ENCODE data around the gene SYTL3. TPM values are rescaled to one million over a fixed set of nuclear protein-coding genes. Genes with fewer than 3 reads are reported as not detected.

SYTL3 gene
- polyA plus RNA-seq, 1 of the 3 experiments (the other 2 are of a cell fraction) = 2.3 TPM

DNA sequence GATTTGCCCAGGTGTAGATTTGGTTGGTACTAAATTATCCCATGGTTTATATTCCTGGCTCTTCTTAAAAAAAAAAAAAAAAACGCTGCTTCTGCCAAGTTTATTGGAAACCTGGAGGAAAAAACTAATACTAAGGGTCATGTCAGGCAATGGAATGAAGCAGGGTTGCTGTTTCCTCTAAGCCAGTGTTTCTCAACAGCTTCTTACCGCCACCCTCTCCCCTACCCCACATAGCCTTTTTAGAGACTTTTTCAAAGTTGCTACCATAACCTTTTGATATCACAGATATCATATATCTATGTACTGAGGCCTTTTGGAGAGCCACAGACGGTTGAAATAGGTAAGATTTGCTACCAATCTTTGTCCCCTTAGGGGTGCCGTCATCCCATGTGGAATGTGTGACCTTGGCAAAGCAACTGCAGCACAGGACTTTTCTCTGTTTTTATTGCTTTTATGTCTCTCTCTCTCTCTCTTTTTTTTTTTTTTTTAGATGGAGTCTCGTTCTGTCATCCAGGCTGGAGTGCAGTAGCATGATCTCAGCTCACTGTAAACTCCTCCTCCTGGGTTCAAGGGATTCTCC lies 35.0 kb downstream of the SYTL3 start:
- POLR2A ChIA-PET = interaction anchor here (0.5 kb wide), 1 partner anchor 40 kb away, joined by 6 read pairs; no protein-coding TSS in a partner anchor
- H3K9me2 ChIP-seq = no peaks in the 10 kb centered on the region
- H3K27ac ChIP-seq (ENCODE audit: low read depth in 2 of 2, low read length in 1 of 2) = no peak overlapping the region
- CTCF ChIA-PET = interaction anchor here (1.0 to 2.4 kb wide), 3 partner anchors 79 to 471 kb away, joined by 3 to 10 read pairs (median 3); no protein-coding TSS in a partner anchor
- H3K4me3 ChIP-seq (ENCODE audit: low read depth in 2 of 2, low read length in 1 of 2) = no peak overlapping the region
- no peak for DNase-seq
- 84% methylated on average over 5 of the region's 5 CpGs for WGBS (ENCODE audit: low lambda C conversion rate)
- no peaks in the 10 kb centered on the region for H3K27me3 ChIP-seq (ENCODE audit: insufficient read depth)
- H2AFZ ChIP-seq (ENCODE audit: low read depth) = no peak overlapping the region
- H3K9ac ChIP-seq = no peak overlapping the region
- H3K9me3 ChIP-seq = no peaks in the 10 kb centered on the region
- H4K20me1 ChIP-seq (ENCODE audit: insufficient read depth) = no peaks in the 10 kb centered on the region
- H3K4me2 ChIP-seq = no peak overlapping the region
- no peaks in the 10 kb centered on the region for H3K36me3 ChIP-seq (replicated peaks in 1 of 2; ENCODE audit: control insufficient read depth in 1 of 2, insufficient read depth in 2 of 2, low read length in 1 of 2)
- no peaks in the 10 kb centered on the region for H3K79me2 ChIP-seq (ENCODE audit: insufficient read depth)
- H3F3A ChIP-seq (replicated peaks; ENCODE audit: insufficient read depth) = peaks cover 8% of the 10 kb centered on the region
- TF ChIP-seq TAF1 (IDR thresholded peaks at IDR 0.05; ENCODE audit: borderline replicate concordance, low read depth, low read length) (no peak), POLR2AphosphoS5 (IDR thresholded peaks at IDR 0.05; ENCODE audit: low read depth, low read length) (no peak), JUND (IDR thresholded peaks at IDR 0.05) (no peak), GABPA (IDR thresholded peaks at IDR 0.05; ENCODE audit: low read depth) (no peak), TEAD4 (IDR thresholded peaks at IDR 0.05; ENCODE audit: borderline replicate concordance, insufficient read depth) (no peak), SIN3A (IDR thresholded peaks at IDR 0.05; ENCODE audit: borderline replicate concordance, low read depth, low read length) (no peak), FOSL2 (IDR thresholded peaks at IDR 0.05; ENCODE audit: borderline replicate concordance, low read depth) (no peak), ELF1 (IDR thresholded peaks at IDR 0.05) (no peak), YY1 (IDR thresholded peaks at IDR 0.05; ENCODE audit: low read depth) (no peak), TCF12 (IDR thresholded peaks at IDR 0.05) (no peak), FOXM1 (IDR thresholded peaks at IDR 0.05; ENCODE audit: low read depth) (no peak), CHD2 (IDR thresholded peaks at IDR 0.05; ENCODE audit: low read length, partially characterized antibody) (no peak), EZH2phosphoT487 (IDR thresholded peaks at IDR 0.05; ENCODE audit: borderline replicate concordance, low read depth) (no peak), NRF1 (IDR thresholded peaks at IDR 0.05; ENCODE audit: low read depth, low read length) (no peak)
- TF ChIP-seq, protein P1, sequence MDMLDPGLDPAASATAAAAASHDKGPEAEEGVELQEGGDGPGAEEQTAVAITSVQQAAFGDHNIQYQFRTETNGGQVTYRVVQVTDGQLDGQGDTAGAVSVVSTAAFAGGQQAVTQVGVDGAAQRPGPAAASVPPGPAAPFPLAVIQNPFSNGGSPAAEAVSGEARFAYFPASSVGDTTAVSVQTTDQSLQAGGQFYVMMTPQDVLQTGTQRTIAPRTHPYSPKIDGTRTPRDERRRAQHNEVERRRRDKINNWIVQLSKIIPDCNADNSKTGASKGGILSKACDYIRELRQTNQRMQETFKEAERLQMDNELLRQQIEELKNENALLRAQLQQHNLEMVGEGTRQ (IDR thresholded peaks at IDR 0.05; ENCODE audit: borderline replicate concordance, low read depth, low read length) = no peak
- TF ChIP-seq, protein P2, sequence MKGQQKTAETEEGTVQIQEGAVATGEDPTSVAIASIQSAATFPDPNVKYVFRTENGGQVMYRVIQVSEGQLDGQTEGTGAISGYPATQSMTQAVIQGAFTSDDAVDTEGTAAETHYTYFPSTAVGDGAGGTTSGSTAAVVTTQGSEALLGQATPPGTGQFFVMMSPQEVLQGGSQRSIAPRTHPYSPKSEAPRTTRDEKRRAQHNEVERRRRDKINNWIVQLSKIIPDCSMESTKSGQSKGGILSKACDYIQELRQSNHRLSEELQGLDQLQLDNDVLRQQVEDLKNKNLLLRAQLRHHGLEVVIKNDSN (IDR thresholded peaks at IDR 0.05; ENCODE audit: borderline replicate concordance, low read depth) = no peak
- TF ChIP-seq, protein P3, sequence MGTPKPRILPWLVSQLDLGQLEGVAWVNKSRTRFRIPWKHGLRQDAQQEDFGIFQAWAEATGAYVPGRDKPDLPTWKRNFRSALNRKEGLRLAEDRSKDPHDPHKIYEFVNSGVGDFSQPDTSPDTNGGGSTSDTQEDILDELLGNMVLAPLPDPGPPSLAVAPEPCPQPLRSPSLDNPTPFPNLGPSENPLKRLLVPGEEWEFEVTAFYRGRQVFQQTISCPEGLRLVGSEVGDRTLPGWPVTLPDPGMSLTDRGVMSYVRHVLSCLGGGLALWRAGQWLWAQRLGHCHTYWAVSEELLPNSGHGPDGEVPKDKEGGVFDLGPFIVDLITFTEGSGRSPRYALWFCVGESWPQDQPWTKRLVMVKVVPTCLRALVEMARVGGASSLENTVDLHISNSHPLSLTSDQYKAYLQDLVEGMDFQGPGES (IDR thresholded peaks at IDR 0.05; ENCODE audit: low read depth, low read length) = no peak
- TF ChIP-seq, protein P4, sequence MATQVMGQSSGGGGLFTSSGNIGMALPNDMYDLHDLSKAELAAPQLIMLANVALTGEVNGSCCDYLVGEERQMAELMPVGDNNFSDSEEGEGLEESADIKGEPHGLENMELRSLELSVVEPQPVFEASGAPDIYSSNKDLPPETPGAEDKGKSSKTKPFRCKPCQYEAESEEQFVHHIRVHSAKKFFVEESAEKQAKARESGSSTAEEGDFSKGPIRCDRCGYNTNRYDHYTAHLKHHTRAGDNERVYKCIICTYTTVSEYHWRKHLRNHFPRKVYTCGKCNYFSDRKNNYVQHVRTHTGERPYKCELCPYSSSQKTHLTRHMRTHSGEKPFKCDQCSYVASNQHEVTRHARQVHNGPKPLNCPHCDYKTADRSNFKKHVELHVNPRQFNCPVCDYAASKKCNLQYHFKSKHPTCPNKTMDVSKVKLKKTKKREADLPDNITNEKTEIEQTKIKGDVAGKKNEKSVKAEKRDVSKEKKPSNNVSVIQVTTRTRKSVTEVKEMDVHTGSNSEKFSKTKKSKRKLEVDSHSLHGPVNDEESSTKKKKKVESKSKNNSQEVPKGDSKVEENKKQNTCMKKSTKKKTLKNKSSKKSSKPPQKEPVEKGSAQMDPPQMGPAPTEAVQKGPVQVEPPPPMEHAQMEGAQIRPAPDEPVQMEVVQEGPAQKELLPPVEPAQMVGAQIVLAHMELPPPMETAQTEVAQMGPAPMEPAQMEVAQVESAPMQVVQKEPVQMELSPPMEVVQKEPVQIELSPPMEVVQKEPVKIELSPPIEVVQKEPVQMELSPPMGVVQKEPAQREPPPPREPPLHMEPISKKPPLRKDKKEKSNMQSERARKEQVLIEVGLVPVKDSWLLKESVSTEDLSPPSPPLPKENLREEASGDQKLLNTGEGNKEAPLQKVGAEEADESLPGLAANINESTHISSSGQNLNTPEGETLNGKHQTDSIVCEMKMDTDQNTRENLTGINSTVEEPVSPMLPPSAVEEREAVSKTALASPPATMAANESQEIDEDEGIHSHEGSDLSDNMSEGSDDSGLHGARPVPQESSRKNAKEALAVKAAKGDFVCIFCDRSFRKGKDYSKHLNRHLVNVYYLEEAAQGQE (IDR thresholded peaks at IDR 0.05; ENCODE audit: low read depth, low read length) = no peak
- TF ChIP-seq, protein P5, sequence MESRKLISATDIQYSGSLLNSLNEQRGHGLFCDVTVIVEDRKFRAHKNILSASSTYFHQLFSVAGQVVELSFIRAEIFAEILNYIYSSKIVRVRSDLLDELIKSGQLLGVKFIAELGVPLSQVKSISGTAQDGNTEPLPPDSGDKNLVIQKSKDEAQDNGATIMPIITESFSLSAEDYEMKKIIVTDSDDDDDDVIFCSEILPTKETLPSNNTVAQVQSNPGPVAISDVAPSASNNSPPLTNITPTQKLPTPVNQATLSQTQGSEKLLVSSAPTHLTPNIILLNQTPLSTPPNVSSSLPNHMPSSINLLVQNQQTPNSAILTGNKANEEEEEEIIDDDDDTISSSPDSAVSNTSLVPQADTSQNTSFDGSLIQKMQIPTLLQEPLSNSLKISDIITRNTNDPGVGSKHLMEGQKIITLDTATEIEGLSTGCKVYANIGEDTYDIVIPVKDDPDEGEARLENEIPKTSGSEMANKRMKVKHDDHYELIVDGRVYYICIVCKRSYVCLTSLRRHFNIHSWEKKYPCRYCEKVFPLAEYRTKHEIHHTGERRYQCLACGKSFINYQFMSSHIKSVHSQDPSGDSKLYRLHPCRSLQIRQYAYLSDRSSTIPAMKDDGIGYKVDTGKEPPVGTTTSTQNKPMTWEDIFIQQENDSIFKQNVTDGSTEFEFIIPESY (IDR thresholded peaks at IDR 0.05; ENCODE audit: borderline replicate concordance, low read depth) = no peak
- H3K4me1 ChIP-seq (ENCODE audit: control insufficient read depth in 1 of 2, insufficient read depth in 2 of 2, low read depth in 1 of 2, low read length in 1 of 2) = no peaks in the 10 kb centered on the region
